BLaER1 treated with 17β-estradiol and CSF1 and Interleukin-3, amounts not matched to agents 10 nM and 100 nM (cell line): Measurements from ENCODE around the gene OPN1MW3.

Experiments used
- H3K27ac ChIP-seq, 11 experiments: shearing (Covaris generic); formaldehyde crosslinking; 2 replicates each; pipeline ENCODE4 v1.8.1; 2022
- H3K27me3 ChIP-seq, 11 experiments: shearing (Covaris generic); formaldehyde crosslinking; 2 replicates each; pipeline ENCODE4 v1.8.1; 2022
- H3K36me3 ChIP-seq, 11 experiments: shearing (Covaris generic); formaldehyde crosslinking; 2 replicates each; pipeline ENCODE4 v1.8.1; 2022
- H3K4me1 ChIP-seq, 10 experiments: shearing (Covaris generic); formaldehyde crosslinking; 2 replicates each; pipeline ENCODE4 v1.8.1; 2022
- H3K4me2 ChIP-seq, 11 experiments: shearing (Covaris generic); formaldehyde crosslinking; 2 replicates each; pipeline ENCODE4 v1.8.1; 2022
- H3K4me3 ChIP-seq, 10 experiments: shearing (Covaris generic); formaldehyde crosslinking; 2 replicates each; pipeline ENCODE4 v1.8.1; 2022
- H3K9ac ChIP-seq, 11 experiments: shearing (Covaris generic); formaldehyde crosslinking; 2 replicates each; pipeline ENCODE4 v1.8.1; 2022
- H3K9me3 ChIP-seq, 11 experiments: shearing (Covaris generic); formaldehyde crosslinking; replicated peaks in 1 of 11; 2 replicates each; pipeline ENCODE4 v1.8.1; 2022
- H4K20me1 ChIP-seq, 11 experiments: shearing (Covaris generic); formaldehyde crosslinking; 2 replicates each; pipeline ENCODE4 v1.8.1; 2022
- Cebpa-rat ChIP-seq, 11 experiments: shearing (Covaris generic); IDR thresholded peaks; 2 replicates each; pipeline ENCODE4 v1.8.1; 2022

OPN1MW3 gene

DNA sequence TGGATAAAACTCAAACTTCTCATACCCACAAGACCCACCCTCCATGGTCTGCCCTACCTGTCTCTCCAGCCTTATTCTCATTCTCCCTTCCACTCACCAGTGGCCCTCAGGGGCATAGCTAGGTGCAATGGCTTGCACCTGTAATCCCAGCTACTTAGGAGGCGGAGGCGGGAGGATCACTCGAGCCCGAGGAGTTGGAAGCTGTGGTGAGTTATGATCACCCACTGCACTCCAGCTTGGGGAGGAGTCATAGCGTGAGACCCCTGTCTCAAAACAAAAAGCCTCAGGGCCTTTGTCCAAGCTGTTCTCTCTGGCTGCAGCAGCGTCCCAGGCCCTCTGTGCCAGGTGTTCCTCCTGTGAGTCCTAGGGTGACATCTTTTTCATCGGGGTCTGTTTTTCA, 54.7 kb downstream of the OPN1MW3 start:
- Histone ChIP-seq H3K36me3 (no peaks in the 10 kb centered on the region), H3K9ac (no peak overlapping the region), H3K27ac (no peak overlapping the region), H3K4me1 (peaks cover 0 to 61% (median 0%) of the 10 kb centered on the region in 10 experiments; a peak in 6 of 20 replicates), H3K4me3 (no peak overlapping the region), H3K4me2 (no peak overlapping the region), H4K20me1 (peaks cover 0 to 10% (median 0%) of the 10 kb centered on the region in 11 experiments; a peak in 5 of 22 replicates), H3K27me3 (peaks cover 70 to 100% (median 95%) of the 10 kb centered on the region in 11 experiments), H3K9me3 (peaks cover 0 to 3% (median 0%) of the 10 kb centered on the region in 11 experiments; a peak in 1 of 22 replicates)
- TF ChIP-seq Cebpa-rat (IDR thresholded peaks at IDR 0.05), result no peak

GRCh38 chrX:154313147-154313546, 55.8 kb downstream of the OPN1MW3 start:
- Histone ChIP-seq H3K4me3 (no peak overlapping the region), H3K9me3 (no peaks in the 10 kb centered on the region), H3K9ac (no peak overlapping the region), H3K4me2 (peak overlapping the region in 3 of 11 experiments; percentile 28 to 44 (median 35); a peak in 4 of 22 replicates), H3K36me3 (no peaks in the 10 kb centered on the region), H4K20me1 (peaks cover 0 to 10% (median 0%) of the 10 kb centered on the region in 11 experiments; a peak in 5 of 22 replicates), H3K27me3 (peaks cover 67 to 100% (median 95%) of the 10 kb centered on the region in 11 experiments), H3K27ac (no peak overlapping the region), H3K4me1 (peaks cover 0 to 58% (median 0%) of the 10 kb centered on the region in 10 experiments; a peak in 6 of 20 replicates)
- TF ChIP-seq Cebpa-rat (IDR thresholded peaks at IDR 0.05), result no peak

DNA sequence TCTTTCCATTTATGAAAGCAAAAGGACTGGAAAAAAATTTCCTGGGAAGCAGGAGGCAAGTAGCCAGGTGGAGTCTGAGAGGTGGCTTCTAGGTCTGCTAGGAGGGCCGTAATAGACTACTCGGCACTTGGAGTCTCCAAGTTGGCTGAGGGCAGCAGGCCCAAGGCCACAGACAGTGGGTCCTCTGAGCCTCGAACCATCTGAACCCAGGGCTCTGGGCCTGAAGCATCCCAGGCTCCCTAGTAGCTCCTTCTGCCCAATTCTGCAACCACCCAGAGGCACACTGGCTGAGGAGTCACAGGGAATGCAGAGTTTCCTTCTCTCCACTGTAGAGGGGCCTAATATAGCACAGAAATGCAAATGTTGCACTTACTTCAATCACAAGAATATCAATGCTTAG, 58.0 kb downstream of the OPN1MW3 start:
- Histone ChIP-seq H3K4me3 (no peak overlapping the region), H3K36me3 (no peaks in the 10 kb centered on the region), H3K4me1 (peaks cover 8 to 47% (median 13%) of the 10 kb centered on the region in 10 experiments), H3K4me2 (no peak overlapping the region), H3K9ac (no peak overlapping the region), H3K27ac (no peak overlapping the region), H4K20me1 (peaks cover 0 to 11% (median 0%) of the 10 kb centered on the region in 11 experiments; a peak in 5 of 22 replicates), H3K27me3 (peaks cover 70 to 98% (median 90%) of the 10 kb centered on the region in 11 experiments), H3K9me3 (no peaks in the 10 kb centered on the region)
- TF ChIP-seq Cebpa-rat (IDR thresholded peaks at IDR 0.05), result no peak

DNA sequence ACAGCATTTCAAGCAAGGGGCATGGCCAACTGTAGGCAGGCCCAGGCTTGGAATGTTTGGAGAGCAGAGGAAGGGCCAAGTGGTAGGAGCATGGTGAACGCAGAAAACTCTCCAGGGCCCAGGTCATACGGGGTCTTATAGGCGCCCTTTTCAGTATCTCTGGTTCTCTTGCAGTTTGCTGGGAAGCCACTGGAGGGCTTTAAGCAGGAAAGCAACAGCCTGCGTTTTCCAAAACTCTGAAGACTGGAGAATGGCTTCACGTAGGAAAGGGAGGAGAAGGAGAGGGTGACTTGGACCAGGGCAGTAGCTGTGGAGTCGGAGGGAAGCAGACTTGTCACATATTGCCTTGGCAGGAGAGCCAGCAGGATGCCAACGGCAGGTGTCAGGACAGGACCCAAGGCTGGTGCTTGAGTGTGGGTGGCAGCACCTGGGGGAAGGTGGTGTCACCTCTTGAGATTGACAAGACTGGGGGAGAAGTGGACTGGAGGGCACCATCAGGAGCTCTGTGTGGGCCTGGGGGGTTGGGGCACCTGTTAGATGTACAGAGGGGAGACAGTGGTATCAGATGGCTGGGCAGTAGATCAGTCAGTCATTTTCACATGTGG, 60.1 kb downstream of the OPN1MW3 start:
- Histone ChIP-seq H3K4me2 (no peak overlapping the region; a peak in 1 of 22 replicates), H4K20me1 (peaks cover 0 to 8% (median 0%) of the 10 kb centered on the region in 11 experiments; a peak in 2 of 22 replicates)

DNA sequence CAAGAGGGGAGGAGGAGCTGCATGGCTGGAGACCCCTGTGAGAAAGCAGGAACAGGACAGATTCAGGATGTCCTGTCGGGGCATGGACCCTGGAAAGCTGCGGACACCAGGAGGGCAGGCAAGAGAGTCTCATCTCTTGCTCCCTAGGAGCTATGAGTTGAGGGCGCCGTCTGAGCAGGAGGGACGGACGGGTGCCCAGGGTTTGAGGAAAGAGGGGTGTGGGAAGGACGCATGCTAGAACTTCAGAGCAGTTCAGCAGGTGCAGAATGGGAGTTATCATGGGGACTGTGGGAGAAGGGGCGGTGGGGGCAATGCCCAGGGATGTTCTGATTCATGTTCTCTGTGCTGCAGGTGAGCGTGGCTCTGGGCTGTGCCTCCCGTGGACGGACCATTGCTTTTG, 63.0 kb downstream of the OPN1MW3 start:
- Histone ChIP-seq H3K4me1 (peaks cover 8 to 33% (median 15%) of the 10 kb centered on the region in 10 experiments; a peak in 18 of 20 replicates), H4K20me1 (peaks cover 0 to 21% (median 0%) of the 10 kb centered on the region in 11 experiments; a peak in 6 of 22 replicates), H3K4me2 (peak overlapping the region in 10 of 11 experiments; percentile 5 to 61 (median 36); a peak in 12 of 22 replicates), H3K4me3 (no peak overlapping the region), H3K9me3 (no peaks in the 10 kb centered on the region), H3K36me3 (no peaks in the 10 kb centered on the region), H3K27me3 (peaks cover 67 to 97% (median 89%) of the 10 kb centered on the region in 11 experiments), H3K9ac (no peak overlapping the region), H3K27ac (no peak overlapping the region)
- no peak for TF ChIP-seq Cebpa-rat (IDR thresholded peaks at IDR 0.05)

More for the DNA sequence above, 60.1 kb downstream of the OPN1MW3 start:
- Histone ChIP-seq H3K36me3 (no peaks in the 10 kb centered on the region), H3K9ac (no peak overlapping the region), H3K9me3 (no peaks in the 10 kb centered on the region), H3K4me3 (no peak overlapping the region), H3K27me3 (peaks cover 67 to 97% (median 89%) of the 10 kb centered on the region in 11 experiments), H3K4me1 (peaks cover 11 to 32% (median 20%) of the 10 kb centered on the region in 10 experiments), H3K27ac (no peak overlapping the region)
- TF ChIP-seq Cebpa-rat (IDR thresholded peaks at IDR 0.05), result no peak
